ENCODE data around the gene COPE. TPM values are rescaled to one million over a fixed set of nuclear protein-coding genes. Genes with fewer than 3 reads are reported as not detected.

COPE gene
- total RNA-seq, 1 donor from 2014 or later = 194 TPM

- Mint-ChIP-seq H3K9me3 (no peaks in the 10 kb centered on the region), H3K27me3 (ENCODE audit: low read depth) (no peaks in the 10 kb centered on the region), H3K36me3 (ENCODE audit: low read depth) (no peaks in the 10 kb centered on the region), H3K4me3 (no peak overlapping the region), H3K27ac (ENCODE audit: unreplicated experiment) (no peak overlapping the region), H3K4me1 (no peaks in the 10 kb centered on the region)
- no peak for DNase-seq (ENCODE audit: low read depth, low spot score)
- TF ChIP-seq CTCF (conservative IDR thresholded peaks at IDR 0.05) = no peak
Observed at GRCh38 chr19:18862976-18863842, 56.0 kb downstream of the COPE start.

GRCh38 chr19:18861917-18862316, 57.3 kb downstream of the COPE start:
- DNase-seq (ENCODE audit: low read depth, low spot score) = no peak
- Mint-ChIP-seq H3K9me3 (no peaks in the 10 kb centered on the region), H3K4me1 (no peaks in the 10 kb centered on the region), H3K4me3 (no peak overlapping the region), H3K27ac (ENCODE audit: unreplicated experiment) (no peak overlapping the region), H3K36me3 (ENCODE audit: low read depth) (no peaks in the 10 kb centered on the region), H3K27me3 (ENCODE audit: low read depth) (no peaks in the 10 kb centered on the region)
- no peak for TF ChIP-seq CTCF (conservative IDR thresholded peaks at IDR 0.05)

- Mint-ChIP-seq H3K9me3 (no peaks in the 10 kb centered on the region), H3K4me1 (no peaks in the 10 kb centered on the region), H3K4me3 (no peak overlapping the region), H3K27me3 (ENCODE audit: low read depth) (no peaks in the 10 kb centered on the region), H3K36me3 (ENCODE audit: low read depth) (no peaks in the 10 kb centered on the region), H3K27ac (ENCODE audit: unreplicated experiment) (no peak overlapping the region)
- no peak for TF ChIP-seq CTCF (conservative IDR thresholded peaks at IDR 0.05)
- DNase-seq (ENCODE audit: low read depth, low spot score) = no peak
Observed at GRCh38 chr19:18861235-18861634, 58.0 kb downstream of the COPE start.

- no peaks in the 10 kb centered on the region for H3K9me3 Mint-ChIP-seq
- H3K4me3 Mint-ChIP-seq = no peak overlapping the region
- no peaks in the 10 kb centered on the region for H3K36me3 Mint-ChIP-seq (ENCODE audit: low read depth)
- no peaks in the 10 kb centered on the region for H3K27me3 Mint-ChIP-seq (ENCODE audit: low read depth)
- TF ChIP-seq CTCF (conservative IDR thresholded peaks at IDR 0.05) = no peak
- H3K4me1 Mint-ChIP-seq = no peaks in the 10 kb centered on the region
- H3K27ac Mint-ChIP-seq (ENCODE audit: unreplicated experiment) = no peak overlapping the region
- no peak for DNase-seq (ENCODE audit: low read depth, low spot score)
Observed at GRCh38 chr19:18860725-18861124, 58.5 kb downstream of the COPE start.

- Mint-ChIP-seq H3K4me1 (no peaks in the 10 kb centered on the region), H3K27ac (ENCODE audit: unreplicated experiment) (no peak overlapping the region), H3K4me3 (no peak overlapping the region), H3K36me3 (ENCODE audit: low read depth) (no peaks in the 10 kb centered on the region), H3K27me3 (ENCODE audit: low read depth) (no peaks in the 10 kb centered on the region), H3K9me3 (no peaks in the 10 kb centered on the region)
- TF ChIP-seq CTCF (conservative IDR thresholded peaks at IDR 0.05) = no peak
- DNase-seq (ENCODE audit: low read depth, low spot score) = no peak
Observed at GRCh38 chr19:18860302-18860700, 58.9 kb downstream of the COPE start.

Data from neural crest cell (in vitro differentiated cells).